ENCODE results near the gene MCRIP1. TPM values are rescaled to one million over a fixed set of nuclear protein-coding genes. Genes with fewer than 3 reads are reported as not detected.

Gene MCRIP1
- total and polyA plus RNA-seq, 2 of the 8 experiments (the other 6 are each of a cell fraction or from before 2014, with no cell fraction given): 103 to 151 TPM

DNA sequence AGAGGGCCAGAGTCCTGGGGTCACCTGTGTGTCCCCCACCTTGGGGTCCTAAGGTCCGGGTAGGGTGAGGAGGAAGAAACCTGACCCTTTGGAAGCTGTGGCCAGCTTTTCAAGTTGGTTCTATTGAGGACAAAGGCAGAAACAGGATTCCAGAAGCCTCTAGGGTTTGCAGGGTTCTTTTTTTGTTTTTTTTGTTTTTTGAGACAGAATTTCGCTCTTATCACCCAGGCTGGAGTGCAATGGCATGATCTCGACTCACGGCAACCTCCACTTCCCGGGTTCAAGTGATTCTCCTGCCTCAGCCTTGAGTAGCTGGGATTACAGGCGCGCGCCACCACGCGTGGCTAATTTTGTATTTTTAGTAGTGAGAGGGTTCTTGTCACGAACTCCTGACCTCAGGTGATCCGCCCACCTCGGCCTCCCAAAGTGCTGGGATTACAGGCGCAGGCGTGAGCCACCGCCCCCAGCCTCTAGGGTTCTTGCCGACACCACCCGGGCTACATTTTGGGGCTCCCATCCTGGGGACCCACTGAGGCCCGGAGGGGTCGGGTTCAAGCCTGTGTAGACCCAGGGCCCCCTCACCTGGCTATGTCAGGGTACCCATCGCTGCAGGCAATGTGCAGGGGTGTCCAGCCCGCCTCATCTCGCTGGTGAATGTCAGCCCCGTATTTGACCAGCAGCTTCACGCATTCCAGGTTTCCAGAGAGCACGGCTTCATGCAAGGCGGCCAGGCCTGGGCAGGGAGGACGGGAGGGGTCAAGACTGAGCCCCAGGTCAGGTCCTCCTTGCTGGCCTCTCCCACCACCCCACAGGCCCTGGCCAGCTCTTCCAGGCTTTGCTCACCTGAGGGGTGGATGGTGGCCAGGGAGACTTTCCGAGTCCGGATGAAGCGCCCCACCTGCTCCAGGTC is 1.1 kb upstream of the MCRIP1 start:
- Histone ChIP-seq H3K18ac (ENCODE audit: extremely low read depth, low read length) (peak overlapping the region; percentile 71), H2AK5ac (ENCODE audit: low read depth, low read length) (peak overlapping the region; percentile 75; the same call in 1 of the 2 replicates), H3K4me1 (replicated peaks in 1 of 4; ENCODE audit: control insufficient read depth in 3 of 4, insufficient read depth in 4 of 4, low read length in 3 of 4) (peaks cover 0 to 15% (median 8%) of the 10 kb centered on the region in 4 experiments; a peak in 4 of 7 replicates), H3K4me3 (ENCODE audit: extremely low read depth in 1 of 4, insufficient read depth in 2 of 4, low read depth in 3 of 4, low read length in 4 of 4) (peak overlapping the region; percentile 81 to 88 (median 85)), H3K27me3 (replicated peaks in 1 of 4; ENCODE audit: control insufficient read depth in 3 of 4, extremely low read depth in 1 of 4, insufficient read depth in 3 of 4, low read length in 3 of 4) (0 out of 7 replicates have a peak, but pooled peaks cover 0 to 2% (median 0%) of the 10 kb centered on the region in 4 experiments), H3K9ac (replicated peaks in 1 of 4; ENCODE audit: extremely low read depth in 1 of 4, low read depth in 3 of 4, low read length in 3 of 4) (peak overlapping the region; percentile 80 to 93 (median 86)), H4K20me1 (replicated peaks in 1 of 2; ENCODE audit: control insufficient read depth in 1 of 2, insufficient read depth in 2 of 2, low read length in 2 of 2) (peaks cover 0 to 12% of the 10 kb centered on the region in 2 experiments), H2BK120ac (replicated peaks; ENCODE audit: low read depth, low read length) (peak overlapping the region; percentile 33), H3K36me3 (ENCODE audit: control insufficient read depth in 2 of 4, insufficient read depth in 4 of 4, low read length in 3 of 4) (no peaks in the 10 kb centered on the region; a peak in 1 of 8 replicates), H3K79me1 (ENCODE audit: low read depth, low read length) (peaks cover 13% of the 10 kb centered on the region), H3K23me2 (ENCODE audit: low read depth, low read length) (peaks cover 8% of the 10 kb centered on the region), H3K4ac (replicated peaks; ENCODE audit: insufficient read length, low read depth, low read length) (peak overlapping the region; percentile 90), H4K5ac (ENCODE audit: insufficient read length, low read depth, low read length) (peak overlapping the region; percentile 83), H3K56ac (replicated peaks; ENCODE audit: insufficient read length, low read depth, low read length) (peak overlapping the region; percentile 96), H3K27ac (ENCODE audit: low read depth, low read length) (peak overlapping the region; percentile 83), H3K79me2 (ENCODE audit: control insufficient read depth in 1 of 2, insufficient read depth in 2 of 2, low read length in 2 of 2) (peaks cover 0 to 15% of the 10 kb centered on the region in 2 experiments; a peak in 1 of 4 replicates), H3K9me3 (ENCODE audit: insufficient read depth in 2 of 2, low read depth in 1 of 2, low read length in 1 of 2) (no peaks in the 10 kb centered on the region), H2BK20ac (ENCODE audit: low read length) (no peak overlapping the region), H3K23ac (ENCODE audit: insufficient read length) (no peak overlapping the region), H4K91ac (replicated peaks; ENCODE audit: insufficient read length, low read length) (peak overlapping the region; percentile 91), H2BK15ac (ENCODE audit: low read length) (0 out of 2 replicates have a peak overlapping the region, but pooled peaks have one; percentile 88), H4K8ac (ENCODE audit: extremely low read depth, insufficient read depth, low read length) (peak overlapping the region; percentile 98), H3K14ac (ENCODE audit: insufficient read length) (peak overlapping the region; percentile 54), H3K4me2 (ENCODE audit: insufficient read depth in 1 of 2, low read depth in 2 of 2, low read length in 2 of 2) (peak overlapping the region; percentile 94 to 95), H2BK12ac (ENCODE audit: low read depth, low read length) (peak overlapping the region; percentile 75; the same call in 1 of the 2 replicates), H2AFZ (ENCODE audit: low read length) (no peak overlapping the region), H2BK5ac (ENCODE audit: low read depth, low read length) (peak overlapping the region; percentile 86)
- CTCF ChIA-PET (ENCODE audit: partially characterized antibody): interaction anchor here (0.7 to 2.5 kb wide), 8 partner anchors 12 to 168 kb away, joined by 3 to 10 read pairs (median 4); partner anchors contain the start of gene P4HB
- TF ChIP-seq EGR1 (IDR thresholded peaks at IDR 0.05; ENCODE audit: borderline replicate concordance, low read depth, low read length): no peak
- no peak for TF ChIP-seq POLR2A (IDR thresholded peaks at IDR 0.05; ENCODE audit: control extremely low read depth in 1 of 2, low read depth in 2 of 2, low read length in 2 of 2)
- TF ChIP-seq TEAD4 (IDR thresholded peaks at IDR 0.05; ENCODE audit: low read depth, low read length): no peak
- TF ChIP-seq RNF2 (IDR thresholded peaks at IDR 0.05; ENCODE audit: borderline replicate concordance, low read depth, low read length, missing control alignments, poor library complexity, severe bottlenecking): no peak
- TF ChIP-seq SP1 (IDR thresholded peaks at IDR 0.05; ENCODE audit: low read depth, low read length): no peak
- no peak for TF ChIP-seq RFX5 (IDR thresholded peaks at IDR 0.05; ENCODE audit: borderline replicate concordance, low read depth, low read length)
- TF ChIP-seq CBX8 (IDR thresholded peaks at IDR 0.05; ENCODE audit: borderline replicate concordance, low read depth, low read length): no peak
- no peak for TF ChIP-seq RXRA (IDR thresholded peaks at IDR 0.05; ENCODE audit: insufficient read depth, low read depth, low read length)
- no peak for TF ChIP-seq KDM1A (IDR thresholded peaks at IDR 0.05; ENCODE audit: borderline replicate concordance, low read length)
- POLR2A ChIA-PET (ENCODE audit: partially characterized antibody): interaction anchor here (0.9 to 5.0 kb wide), 16 partner anchors 9 to 132 kb away, joined by 4 to 37 read pairs (median 6); partner anchors contain the start of genes ARHGDIA and MRPL12
- DNase-seq (ENCODE audit: low read depth in 1 of 2, low spot score in 2 of 2): no peak
- WGBS, 2 experiments (ENCODE audit: extremely low coverage in 1 of 2, insufficient coverage in 1 of 2, insufficient read length in 1 of 2, insufficient replicate concordance in 2 of 2, low coverage in 1 of 2, low lambda C conversion rate in 2 of 2, missing lambda C conversion rate in 1 of 2): 87% methylated on average over 31 of the region's 31 CpGs; no CpG with 5 or more reads in 1 of the 2 experiments
- no peak for FAIRE-seq

Measured in H1 (cell line).